ENCODE results near the gene RDX. TPM values are rescaled to one million over a fixed set of nuclear protein-coding genes. Genes with fewer than 3 reads are reported as not detected.

The RDX gene
- total and polyA plus RNA-seq, 7 experiments from 2014 or later: 6.9 to 63.6 (median 15.9) TPM

- CTCF ChIA-PET: no interaction called here
- Histone ChIP-seq H3K36me3 (ENCODE audit: control insufficient read depth in 2 of 3, insufficient read depth in 3 of 3, low read length in 3 of 3) (peaks cover 0 to 3% (median 0%) of the 10 kb centered on the region in 3 experiments), H3K27me3 (ENCODE audit: control insufficient read depth in 2 of 2, insufficient read depth in 2 of 2, low read length in 2 of 2) (no peaks in the 10 kb centered on the region), H3K4me3 (ENCODE audit: low read length) (no peak overlapping the region), H3K4me1 (ENCODE audit: control insufficient read depth in 2 of 2, insufficient read depth in 2 of 2, low read length in 2 of 2) (no peaks in the 10 kb centered on the region), H3K9me3 (ENCODE audit: control insufficient read depth in 2 of 3, low read length in 3 of 3) (no peaks in the 10 kb centered on the region), H3K27ac (ENCODE audit: low read depth, low read length) (no peak overlapping the region)
- no peak for DNase-seq
- peaks cover 0 to 14% (median 8%) of the 10 kb centered on the region in 7 donors for H3K4me1 Mint-ChIP-seq
- no peak overlapping the region for H3K27ac Mint-ChIP-seq
- peaks cover 0 to 1% (median 0%) of the 10 kb centered on the region in 11 donors for H3K9me3 Mint-ChIP-seq
- peaks cover 0 to 25% (median 23%) of the 10 kb centered on the region in 5 donors for H3K36me3 Mint-ChIP-seq
- H3K4me3 Mint-ChIP-seq: no peak overlapping the region
- intact Hi-C loops (cut with micrococcal nuclease): no loop called here
- H3K27me3 Mint-ChIP-seq: no peaks in the 10 kb centered on the region
- ATAC-seq: peak; percentile 37
- POLR2A ChIA-PET: no interaction called here
These were observed 52.6 kb downstream of the RDX start for GRCh38 chr11:110243791-110244190.

GRCh38 chr11:110242746-110243145 lies 53.7 kb downstream of the RDX start:
- H3K27ac ChIP-seq (ENCODE audit: low read depth, low read length): no peak overlapping the region
- Mint-ChIP-seq H3K36me3 (peaks cover 0 to 25% (median 22%) of the 10 kb centered on the region in 5 donors), H3K9me3 (peaks cover 0 to 1% (median 0%) of the 10 kb centered on the region in 11 donors), H3K4me3 (no peak overlapping the region), H3K27me3 (no peaks in the 10 kb centered on the region), H3K27ac (no peak overlapping the region), H3K4me1 (peaks cover 0 to 14% (median 8%) of the 10 kb centered on the region in 7 donors)
- no peaks in the 10 kb centered on the region for H3K4me1 ChIP-seq (ENCODE audit: control insufficient read depth in 2 of 2, insufficient read depth in 2 of 2, low read length in 2 of 2)
- no peak overlapping the region for H3K4me3 ChIP-seq (ENCODE audit: low read length)
- ChIA-PET CTCF (no interaction called here), POLR2A (no interaction called here)
- intact Hi-C loops (cut with micrococcal nuclease): no loop called here
- peaks cover 0 to under 1% (median 0%) of the 10 kb centered on the region in 3 experiments for H3K36me3 ChIP-seq (ENCODE audit: control insufficient read depth in 2 of 3, insufficient read depth in 3 of 3, low read length in 3 of 3)
- ATAC-seq: no peak
- DNase-seq: no peak
- no peaks in the 10 kb centered on the region for H3K9me3 ChIP-seq (ENCODE audit: control insufficient read depth in 2 of 3, low read length in 3 of 3)
- no peaks in the 10 kb centered on the region for H3K27me3 ChIP-seq (ENCODE audit: control insufficient read depth in 2 of 2, insufficient read depth in 2 of 2, low read length in 2 of 2)

DNA sequence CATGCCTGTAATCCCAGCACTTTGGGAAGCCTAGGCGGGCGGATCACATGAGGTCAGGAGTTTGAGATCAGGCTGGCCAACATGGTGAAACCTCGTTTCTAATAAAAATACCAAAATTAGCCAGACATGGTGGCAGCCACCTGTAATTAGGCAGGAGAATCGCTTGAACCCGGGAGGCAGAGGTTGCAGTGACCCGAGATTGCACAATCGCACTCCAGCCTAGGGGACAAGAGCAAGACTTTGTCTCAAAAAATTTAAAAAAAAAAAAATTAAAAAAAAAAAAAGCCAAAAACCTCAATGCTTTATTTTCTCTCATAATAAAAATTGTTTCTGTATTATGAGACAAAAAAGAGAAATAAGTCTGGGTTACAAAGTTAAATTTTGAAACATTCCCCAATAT lies 54.2 kb downstream of the RDX start:
- ATAC-seq (no peak), DNase-seq (no peak)
- ChIA-PET CTCF (no interaction called here), POLR2A (no interaction called here)
- Histone ChIP-seq H3K4me3 (ENCODE audit: low read length) (no peak overlapping the region), H3K27ac (ENCODE audit: low read depth, low read length) (no peak overlapping the region), H3K36me3 (ENCODE audit: control insufficient read depth in 2 of 3, insufficient read depth in 3 of 3, low read length in 3 of 3) (peaks cover 0 to 3% (median 0%) of the 10 kb centered on the region in 3 experiments), H3K4me1 (ENCODE audit: control insufficient read depth in 2 of 2, insufficient read depth in 2 of 2, low read length in 2 of 2) (no peaks in the 10 kb centered on the region), H3K9me3 (ENCODE audit: control insufficient read depth in 2 of 3, low read length in 3 of 3) (no peaks in the 10 kb centered on the region), H3K27me3 (ENCODE audit: control insufficient read depth in 2 of 2, insufficient read depth in 2 of 2, low read length in 2 of 2) (no peaks in the 10 kb centered on the region)
- intact Hi-C loops (cut with micrococcal nuclease): no loop called here
- no peak overlapping the region for H3K4me3 Mint-ChIP-seq
- no peak overlapping the region for H3K27ac Mint-ChIP-seq
- H3K9me3 Mint-ChIP-seq: peaks cover 0 to 1% (median 0%) of the 10 kb centered on the region in 11 donors
- H3K36me3 Mint-ChIP-seq: peaks cover 4 to 30% (median 24%) of the 10 kb centered on the region in 5 donors
- peaks cover 0 to 14% (median 8%) of the 10 kb centered on the region in 7 donors for H3K4me1 Mint-ChIP-seq
- H3K27me3 Mint-ChIP-seq: no peaks in the 10 kb centered on the region

GRCh38 chr11:110235966-110236365 lies 60.4 kb downstream of the RDX start:
- Histone ChIP-seq H3K4me3 (ENCODE audit: low read length) (no peak overlapping the region), H3K9me3 (ENCODE audit: control insufficient read depth in 2 of 3, low read length in 3 of 3) (no peaks in the 10 kb centered on the region), H3K27me3 (ENCODE audit: control insufficient read depth in 2 of 2, insufficient read depth in 2 of 2, low read length in 2 of 2) (no peaks in the 10 kb centered on the region), H3K36me3 (ENCODE audit: control insufficient read depth in 2 of 3, insufficient read depth in 3 of 3, low read length in 3 of 3) (peaks cover 5 to 24% (median 6%) of the 10 kb centered on the region in 3 experiments), H3K27ac (ENCODE audit: low read depth, low read length) (no peak overlapping the region), H3K4me1 (ENCODE audit: control insufficient read depth in 2 of 2, insufficient read depth in 2 of 2, low read length in 2 of 2) (no peaks in the 10 kb centered on the region)
- Mint-ChIP-seq H3K9me3 (no peaks in the 10 kb centered on the region), H3K36me3 (peaks cover 10 to 44% (median 26%) of the 10 kb centered on the region in 5 donors), H3K27me3 (no peaks in the 10 kb centered on the region), H3K27ac (no peak overlapping the region), H3K4me3 (no peak overlapping the region), H3K4me1 (peaks cover 0 to 14% (median 8%) of the 10 kb centered on the region in 7 donors)
- POLR2A ChIA-PET: no interaction called here
- intact Hi-C loops (cut with micrococcal nuclease): no loop called here
- CTCF ChIA-PET: interaction anchor here (0.7 kb wide), 1 partner anchor 19 kb away, joined by 3 read pairs; no protein-coding TSS in a partner anchor
- DNase-seq (no peak), ATAC-seq (no peak)

GRCh38 chr11:110230377-110230776 lies 66.0 kb downstream of the RDX start:
- H3K4me3 Mint-ChIP-seq: no peak overlapping the region
- Histone ChIP-seq H3K4me3 (ENCODE audit: low read length) (no peak overlapping the region), H3K4me1 (ENCODE audit: control insufficient read depth in 2 of 2, insufficient read depth in 2 of 2, low read length in 2 of 2) (no peaks in the 10 kb centered on the region), H3K9me3 (ENCODE audit: control insufficient read depth in 2 of 3, low read length in 3 of 3) (no peaks in the 10 kb centered on the region), H3K36me3 (ENCODE audit: control insufficient read depth in 2 of 3, insufficient read depth in 3 of 3, low read length in 3 of 3) (peaks cover under 1 to 16% (median 5%) of the 10 kb centered on the region in 3 experiments), H3K27ac (ENCODE audit: low read depth, low read length) (no peak overlapping the region), H3K27me3 (ENCODE audit: control insufficient read depth in 2 of 2, insufficient read depth in 2 of 2, low read length in 2 of 2) (no peaks in the 10 kb centered on the region)
- no peaks in the 10 kb centered on the region for H3K27me3 Mint-ChIP-seq
- peaks cover 0 to 2% (median 0%) of the 10 kb centered on the region in 7 donors for H3K4me1 Mint-ChIP-seq
- POLR2A ChIA-PET: no interaction called here
- H3K36me3 Mint-ChIP-seq: peaks cover 2 to 37% (median 33%) of the 10 kb centered on the region in 5 donors
- CTCF ChIA-PET: no interaction called here
- intact Hi-C loops (cut with micrococcal nuclease): no loop called here
- no peak for ATAC-seq
- peak overlapping the region in 1 of 9 donors; percentile 64 for H3K27ac Mint-ChIP-seq
- peaks cover 0 to 4% (median 0%) of the 10 kb centered on the region in 11 donors for H3K9me3 Mint-ChIP-seq
- no peak for DNase-seq

- Histone ChIP-seq H3K4me1 (ENCODE audit: control insufficient read depth in 2 of 2, insufficient read depth in 2 of 2, low read length in 2 of 2) (no peaks in the 10 kb centered on the region), H3K4me3 (ENCODE audit: low read length) (no peak overlapping the region), H3K27ac (ENCODE audit: low read depth, low read length) (no peak overlapping the region), H3K9me3 (ENCODE audit: control insufficient read depth in 2 of 3, low read length in 3 of 3) (no peaks in the 10 kb centered on the region), H3K27me3 (ENCODE audit: control insufficient read depth in 2 of 2, insufficient read depth in 2 of 2, low read length in 2 of 2) (no peaks in the 10 kb centered on the region), H3K36me3 (ENCODE audit: control insufficient read depth in 2 of 3, insufficient read depth in 3 of 3, low read length in 3 of 3) (no peaks in the 10 kb centered on the region)
- peaks cover 0 to 7% (median 0%) of the 10 kb centered on the region in 11 donors for H3K9me3 Mint-ChIP-seq
- H3K36me3 Mint-ChIP-seq: peaks cover 0 to 15% (median 4%) of the 10 kb centered on the region in 5 donors
- no peak for DNase-seq
- intact Hi-C loops (cut with micrococcal nuclease): no loop called here
- no peaks in the 10 kb centered on the region for H3K27me3 Mint-ChIP-seq
- peak overlapping the region in 1 of 9 donors; percentile 17 for H3K27ac Mint-ChIP-seq
- H3K4me3 Mint-ChIP-seq: no peak overlapping the region
- H3K4me1 Mint-ChIP-seq: no peaks in the 10 kb centered on the region
- ATAC-seq: no peak
- CTCF ChIA-PET: no interaction called here
- POLR2A ChIA-PET: no interaction called here
These were observed 77.2 kb downstream of the RDX start for GRCh38 chr11:110219006-110219785.

- Mint-ChIP-seq H3K4me3 (no peak overlapping the region), H3K9me3 (peaks cover 0 to 7% (median 0%) of the 10 kb centered on the region in 11 donors), H3K27me3 (peaks cover 0 to 1% (median 0%) of the 10 kb centered on the region in 5 donors), H3K4me1 (no peaks in the 10 kb centered on the region), H3K36me3 (peaks cover 0 to 12% (median 3%) of the 10 kb centered on the region in 5 donors), H3K27ac (no peak overlapping the region)
- intact Hi-C loops (cut with micrococcal nuclease): no loop called here
- H3K4me3 ChIP-seq (ENCODE audit: low read length): no peak overlapping the region
- no peak for DNase-seq
- H3K36me3 ChIP-seq (ENCODE audit: control insufficient read depth in 2 of 3, insufficient read depth in 3 of 3, low read length in 3 of 3): no peaks in the 10 kb centered on the region
- no peak overlapping the region for H3K27ac ChIP-seq (ENCODE audit: low read depth, low read length)
- ATAC-seq: no peak
- no peaks in the 10 kb centered on the region for H3K4me1 ChIP-seq (ENCODE audit: control insufficient read depth in 2 of 2, insufficient read depth in 2 of 2, low read length in 2 of 2)
- POLR2A ChIA-PET: no interaction called here
- no peaks in the 10 kb centered on the region for H3K9me3 ChIP-seq (ENCODE audit: control insufficient read depth in 2 of 3, low read length in 3 of 3)
- CTCF ChIA-PET: no interaction called here
- H3K27me3 ChIP-seq (ENCODE audit: control insufficient read depth in 2 of 2, insufficient read depth in 2 of 2, low read length in 2 of 2): no peaks in the 10 kb centered on the region
These were observed 78.5 kb downstream of the RDX start for GRCh38 chr11:110217936-110218335.

All from naive thymus-derived CD4-positive, alpha-beta T cell (primary cell).